Medulla oblongata (tissue), 1 donor: ENCODE measurements around the gene HS3ST4.
"Not testable (repeated sequence)": the region's sequence is repeated elsewhere in the genome, so short reads cannot be mapped to it uniquely, and the experiment has no call there.

Experiments
- DNase-seq: peaks from one replicate; pipeline ENCODE4 v3.0.0-alpha.2; 2015; ENCODE audit errors: extremely low spot score

The HS3ST4 gene

GRCh38 chr16:25730396-25730795 is 38.6 kb downstream of the HS3ST4 start:
- DNase-seq, result no peak

DNA sequence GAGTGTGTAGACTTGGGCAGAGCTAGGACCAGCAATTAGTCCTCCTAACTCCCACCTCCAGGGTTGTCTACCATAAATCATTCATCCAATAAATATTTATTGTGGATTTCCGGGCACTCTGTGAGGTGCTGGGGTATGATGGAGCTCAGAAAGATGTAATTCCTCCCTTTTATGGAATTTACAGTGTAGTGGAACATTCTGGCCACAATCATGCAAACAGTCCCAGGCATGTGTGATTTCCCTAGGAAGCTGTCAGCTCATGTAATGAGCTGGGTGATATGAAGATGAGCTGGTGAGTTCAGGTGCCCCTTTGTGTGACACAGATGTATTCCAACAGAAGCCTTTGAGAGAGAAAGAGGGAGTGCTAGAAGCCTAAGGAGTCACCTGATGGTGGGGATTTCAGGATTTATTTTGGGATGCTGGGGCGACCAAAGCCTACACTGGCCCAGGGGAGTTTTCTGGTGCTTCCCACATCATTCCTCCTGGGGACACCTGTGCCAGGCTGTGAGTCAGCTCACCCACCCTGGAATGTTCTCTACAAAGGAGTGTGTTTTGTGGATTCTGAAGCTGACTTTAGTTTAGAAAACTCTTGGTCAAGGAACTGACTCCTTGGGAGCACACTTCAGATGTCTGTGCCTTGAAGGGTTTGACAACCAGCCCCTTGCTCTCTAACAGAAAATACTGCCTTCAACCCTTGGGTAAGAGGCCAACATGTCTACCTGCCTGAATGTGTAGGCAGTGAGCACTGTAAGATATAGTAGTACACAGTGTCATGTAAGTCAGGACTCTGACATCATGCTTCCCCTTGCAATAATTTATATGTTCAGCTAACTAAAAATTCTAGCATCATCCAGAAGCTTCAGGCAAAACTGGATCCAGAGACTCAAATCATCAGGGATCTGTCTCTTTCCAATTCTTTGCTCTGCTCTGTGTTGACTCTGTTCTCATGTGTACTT is 42.9 kb downstream of the HS3ST4 start:
- DNase-seq, result no peak

DNA sequence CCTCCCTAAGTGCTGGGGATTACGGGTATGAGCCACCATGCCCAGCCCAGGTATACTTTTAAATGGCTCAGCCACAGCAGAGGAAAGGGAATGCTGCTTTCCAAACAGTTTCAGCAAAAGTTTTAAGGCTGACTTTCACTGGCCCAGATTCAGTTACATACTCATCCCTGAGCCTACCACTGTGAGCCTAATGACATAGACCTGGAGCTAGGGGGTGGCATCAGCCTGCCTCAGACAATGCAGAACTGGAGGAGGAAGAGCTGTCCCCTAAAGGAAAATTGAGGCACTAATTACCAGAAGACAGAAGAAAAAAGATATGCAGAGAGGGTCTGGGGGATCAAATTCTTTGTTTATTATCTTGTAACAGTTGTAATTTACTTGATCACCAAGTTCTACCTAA is 43.9 kb downstream of the HS3ST4 start:
- DNase-seq, result no peak

GRCh38 chr16:25747160-25747758 is 55.5 kb downstream of the HS3ST4 start:
- peak; percentile 11 for DNase-seq

- no peak for DNase-seq
Observed at GRCh38 chr16:25748092-25748654, 56.4 kb downstream of the HS3ST4 start.

DNA sequence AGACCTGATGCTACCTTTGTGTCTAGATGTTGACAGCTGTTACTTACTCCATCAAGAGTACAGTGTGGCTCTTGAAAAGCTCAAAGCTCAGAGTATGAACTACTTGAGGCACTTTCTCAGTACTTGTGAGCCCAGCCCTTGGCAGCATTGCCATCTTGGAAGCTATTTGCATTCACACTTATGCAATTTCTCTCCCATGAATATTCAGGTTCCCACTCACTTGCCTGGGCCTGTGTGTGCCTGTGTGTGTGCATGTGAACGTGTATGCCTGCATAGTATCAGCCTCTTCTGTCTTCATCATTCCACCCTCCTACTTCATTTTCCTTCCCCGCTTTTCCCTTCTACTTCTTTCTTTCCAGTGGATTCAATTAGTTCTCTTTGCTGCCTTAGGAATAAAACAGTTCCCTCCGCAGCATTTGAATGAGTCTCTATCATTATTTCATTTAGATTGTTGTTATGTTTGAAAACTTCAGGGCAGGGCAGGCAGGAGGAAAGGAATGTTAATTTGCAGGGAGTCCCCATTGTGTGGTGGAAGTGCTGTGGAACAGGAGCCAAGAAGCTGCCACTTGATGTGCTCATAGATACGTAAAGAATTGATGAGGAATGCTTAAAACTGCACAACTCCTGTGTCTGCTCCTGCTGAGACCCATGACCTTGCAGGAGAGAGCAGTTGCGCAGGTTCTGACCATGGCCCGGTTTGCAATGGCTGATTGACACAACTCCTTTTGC is 58.9 kb downstream of the HS3ST4 start:
- DNase-seq, result no peak

DNA sequence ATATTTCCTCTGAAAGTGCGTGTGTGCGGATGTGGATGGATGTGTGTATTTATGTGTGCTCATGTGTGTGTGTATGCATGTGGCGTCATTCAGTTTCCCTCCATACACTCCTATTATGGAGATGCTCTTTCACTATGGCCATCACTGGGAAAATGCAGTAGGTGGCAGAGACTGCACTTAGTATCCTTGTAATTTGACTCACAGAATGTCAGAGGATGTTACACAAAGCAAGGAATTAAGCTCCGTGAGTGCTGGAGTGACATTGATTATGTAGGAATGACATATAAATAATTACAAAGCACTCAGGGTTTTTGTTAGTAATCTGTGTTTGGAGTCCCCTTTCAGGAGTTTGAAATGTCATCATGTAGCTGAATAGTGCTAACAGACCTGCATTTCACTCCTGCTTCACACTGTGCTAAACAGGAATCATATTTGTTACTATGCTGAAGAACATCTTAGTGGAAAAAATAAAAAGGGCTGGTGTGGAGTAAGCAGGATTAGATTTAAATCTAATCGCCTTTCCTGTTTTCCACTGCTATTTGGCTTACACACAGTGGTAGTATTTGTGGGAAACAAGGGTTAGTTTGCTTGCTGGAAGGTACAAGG is 59.6 kb downstream of the HS3ST4 start:
- no peak for DNase-seq

DNA sequence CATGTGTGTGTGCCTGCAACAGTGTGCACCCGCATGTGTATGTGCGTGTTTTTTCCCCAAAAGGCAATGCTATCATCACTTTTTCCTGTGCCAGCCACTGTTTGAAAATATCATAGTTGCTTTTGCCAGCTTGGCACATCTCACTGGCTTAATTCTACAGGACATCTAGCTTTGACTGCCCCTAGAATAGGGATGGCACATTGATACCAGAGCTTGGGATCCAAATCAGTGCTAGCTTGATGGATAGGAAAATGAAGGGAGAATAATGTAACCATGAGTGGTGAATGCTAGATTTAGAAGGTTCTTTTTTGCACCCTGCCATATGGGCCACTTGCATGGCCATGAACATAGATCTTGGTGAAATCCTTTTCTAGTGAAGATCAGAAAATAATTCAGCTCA is 72.7 kb downstream of the HS3ST4 start:
- no peak for DNase-seq

DNA sequence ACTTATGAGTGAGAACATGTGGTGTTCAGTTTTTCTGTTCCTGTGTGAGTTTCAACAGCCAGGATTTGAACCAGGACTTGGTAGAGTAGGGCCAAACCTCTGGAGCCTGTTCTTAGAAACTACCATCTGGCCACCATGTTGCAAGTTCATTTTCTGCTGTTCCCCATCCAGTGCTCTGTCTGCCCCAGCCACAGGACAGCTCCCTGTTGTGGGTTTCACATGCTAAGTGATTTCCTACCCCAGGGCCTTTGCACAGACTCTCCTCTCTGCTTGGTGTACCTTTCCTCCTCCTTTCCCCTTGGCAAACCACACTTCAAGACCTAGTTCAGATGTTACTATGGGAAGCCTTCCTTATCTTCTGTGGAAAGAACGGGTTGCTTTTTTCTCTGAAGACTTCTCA is 79.5 kb downstream of the HS3ST4 start:
- no peak for DNase-seq

DNA sequence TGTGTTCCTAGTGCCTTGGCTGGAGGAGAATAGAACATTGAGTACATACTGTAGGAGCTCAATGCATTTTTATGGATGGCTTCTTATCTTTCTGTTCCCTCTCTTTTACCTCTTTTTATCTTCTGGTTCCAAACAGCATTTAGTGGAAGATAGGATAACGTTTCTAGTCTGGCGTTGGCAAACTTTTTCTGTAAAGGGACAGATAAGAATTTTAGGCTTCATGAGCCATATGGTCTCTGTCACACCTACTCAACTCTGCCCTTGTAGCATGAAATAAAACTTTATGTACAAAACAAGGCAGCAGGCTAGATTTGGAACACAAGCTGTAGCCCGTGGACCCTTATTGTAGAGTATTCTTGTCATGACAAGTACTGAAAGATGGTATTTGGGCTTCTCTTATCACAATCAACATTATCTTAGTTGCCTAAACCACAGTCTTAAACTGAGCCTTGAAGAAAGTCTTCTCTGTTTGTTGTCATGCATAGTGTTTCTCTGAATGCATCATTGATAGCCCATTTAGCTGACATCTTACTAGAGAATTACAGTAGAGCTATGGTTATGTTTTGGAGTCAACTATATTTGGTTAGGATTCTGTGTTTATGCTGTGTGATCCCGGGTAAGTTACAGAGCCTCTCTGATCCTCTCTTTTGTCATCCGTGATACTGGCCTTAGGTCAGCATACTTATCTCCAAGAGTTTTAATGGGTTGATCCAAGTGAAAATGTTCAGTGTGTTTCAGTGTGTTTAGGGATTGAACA is 80.2 kb downstream of the HS3ST4 start:
- no peak for DNase-seq

- DNase-seq, result not testable (repeated sequence)
Observed at GRCh38 chr16:25776214-25776613, 84.5 kb downstream of the HS3ST4 start.

DNA sequence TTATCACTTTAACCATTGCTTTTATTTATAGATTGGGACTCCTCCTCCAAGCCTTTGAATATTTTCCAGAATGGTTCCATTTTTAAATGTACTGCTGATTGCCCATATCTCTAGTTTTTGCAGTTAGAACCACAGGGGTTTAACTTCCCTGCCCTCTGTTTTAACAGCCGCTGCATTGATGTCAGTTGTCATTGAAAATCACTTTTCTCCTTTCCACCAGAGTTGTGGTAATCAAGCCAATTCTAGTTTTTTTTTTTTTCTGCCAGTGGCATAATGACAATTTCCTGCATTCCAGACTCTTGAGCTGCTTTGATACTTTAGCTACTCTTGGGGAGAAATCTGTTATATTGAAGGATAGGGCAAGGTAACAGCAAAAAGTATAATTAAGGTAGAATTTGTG is 91.5 kb downstream of the HS3ST4 start:
- no peak for DNase-seq

- DNase-seq, result no peak
Observed at GRCh38 chr16:25785361-25785760, 93.6 kb downstream of the HS3ST4 start.

- no peak for DNase-seq
Observed at GRCh38 chr16:25786748-25787147, 95.0 kb downstream of the HS3ST4 start.

DNA sequence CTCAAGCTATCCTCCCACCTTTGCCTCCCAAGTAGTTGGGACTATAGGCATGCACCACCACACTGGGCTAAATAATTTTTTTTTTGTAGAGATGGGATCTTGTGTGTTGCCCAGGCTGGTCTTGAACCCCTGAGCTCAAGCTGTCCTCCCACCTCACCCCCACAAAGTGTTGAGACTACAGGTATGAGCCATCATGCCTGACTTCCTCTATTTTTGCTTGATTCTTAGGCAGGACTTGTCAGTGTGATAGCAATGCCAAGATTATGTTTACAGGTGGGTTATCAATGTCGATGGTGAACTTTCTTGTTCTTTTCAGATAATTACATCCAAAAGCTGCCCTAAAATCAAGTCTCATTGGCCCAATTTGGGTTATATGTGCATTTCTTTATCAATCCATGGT is 96.9 kb downstream of the HS3ST4 start:
- no peak for DNase-seq

DNA sequence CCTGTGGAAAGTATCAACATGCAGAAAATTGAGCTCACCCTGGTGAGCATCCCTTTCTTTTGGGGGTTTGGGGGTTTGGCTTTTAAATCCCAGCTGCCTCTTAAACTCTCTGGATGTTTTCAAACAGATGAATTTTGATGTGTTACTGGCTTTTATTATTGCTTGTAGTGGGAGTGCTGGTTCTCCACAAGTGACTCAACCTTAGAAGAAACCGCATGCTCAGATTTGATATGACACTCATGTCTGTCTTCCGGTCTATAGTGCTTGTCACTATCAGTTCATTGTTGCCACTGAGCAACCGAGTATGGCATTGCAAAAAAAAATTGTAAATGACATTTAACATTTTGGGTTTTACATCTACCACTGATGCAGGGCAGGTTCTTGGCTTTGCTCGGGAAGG is 104.5 kb downstream of the HS3ST4 start:
- no peak for DNase-seq

DNA sequence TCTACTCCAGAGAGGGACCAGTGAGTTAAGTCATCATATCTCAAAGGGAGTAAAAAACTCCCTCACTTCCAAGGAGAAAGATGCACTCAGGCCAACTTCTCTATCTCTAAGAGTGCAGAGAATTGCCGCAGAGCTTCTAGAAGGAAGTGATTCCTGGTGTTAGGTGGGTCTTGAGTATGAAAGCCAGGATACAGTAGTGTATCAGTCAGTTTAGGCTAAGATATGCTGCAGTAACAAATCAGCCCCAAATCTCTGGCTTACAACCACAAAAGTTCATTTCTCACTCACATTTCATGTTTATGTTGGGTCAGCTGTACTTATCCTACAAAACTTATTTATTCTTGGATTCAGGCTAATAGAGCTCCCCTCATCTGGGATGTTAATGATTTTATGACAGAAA is 106.3 kb downstream of the HS3ST4 start:
- no peak for DNase-seq

DNA sequence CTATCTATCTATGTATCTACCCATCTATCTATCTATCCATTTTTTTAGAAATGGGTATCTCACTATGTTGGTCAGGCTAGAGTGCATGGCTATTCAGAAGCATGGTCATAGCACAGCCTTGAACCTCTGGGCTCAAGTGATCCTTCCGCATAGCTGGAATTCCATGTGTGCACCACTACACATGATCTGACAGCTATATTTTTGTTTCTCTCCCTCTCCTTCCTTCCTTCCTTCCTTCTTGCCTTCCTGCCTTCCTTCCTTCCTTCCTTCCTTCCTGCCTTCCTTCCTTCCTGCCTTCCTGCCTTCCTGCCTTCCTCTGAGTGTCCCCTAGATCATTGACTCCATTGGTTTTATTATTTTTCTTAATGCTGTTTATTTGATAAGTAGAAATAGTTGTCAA is 108.1 kb downstream of the HS3ST4 start:
- DNase-seq, result no peak

DNA sequence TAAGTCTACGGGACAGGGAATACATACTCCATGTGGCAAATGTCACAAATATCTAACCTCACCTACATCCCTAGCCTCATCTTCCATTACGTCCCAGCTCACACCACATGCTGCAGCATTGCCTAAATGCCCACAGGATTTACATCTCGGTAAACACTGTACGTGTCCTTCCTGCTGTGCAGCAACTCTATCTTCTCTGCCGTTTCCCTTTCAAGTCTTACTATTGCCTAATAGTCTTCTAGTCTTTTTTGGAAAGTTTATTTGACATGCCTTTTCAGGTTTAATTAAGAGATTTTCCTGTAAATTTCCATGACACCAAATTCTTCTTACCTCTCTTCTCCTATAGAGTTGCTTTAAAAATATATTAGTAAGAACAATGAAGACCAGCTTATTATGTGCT is 120.5 kb downstream of the HS3ST4 start:
- DNase-seq, result no peak

DNA sequence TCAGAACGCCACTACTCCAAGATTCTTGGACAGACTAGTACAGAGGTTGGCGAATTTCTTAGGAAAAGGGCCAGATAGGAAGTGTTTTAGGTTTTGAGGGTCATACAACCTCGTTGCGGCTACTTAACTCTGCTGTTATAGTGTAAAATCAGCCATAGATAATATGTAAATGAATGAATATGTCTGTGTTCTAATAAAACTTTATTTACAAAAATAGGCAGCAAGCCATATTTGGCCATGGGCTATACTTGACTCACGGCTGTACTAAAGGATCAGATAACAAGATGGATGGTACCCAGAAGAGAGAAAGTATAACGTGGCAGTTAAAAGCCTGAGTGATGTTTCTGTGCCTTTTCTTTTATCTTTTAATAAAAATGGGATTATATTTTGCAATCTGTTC is 125.5 kb downstream of the HS3ST4 start:
- no peak for DNase-seq

- DNase-seq, result no peak
Observed at GRCh38 chr16:25817876-25818275, 126.1 kb downstream of the HS3ST4 start.
